Omental fat pad (tissue), 4 donors: Measurements from ENCODE around the gene BCL2L15. TPM values are rescaled to one million over a fixed set of nuclear protein-coding genes. Genes with fewer than 3 reads are reported as not detected.
"Not testable (repeated sequence)": the region's sequence is repeated elsewhere in the genome, so short reads cannot be mapped to it uniquely, and the experiment has no call there.

ENCODE experiments used
- ATAC-seq: fragments of 150-250 bp; one replicate; pipeline ENCODE4 v1.9.1; 2016; ENCODE audit warnings: mild to moderate bottlenecking, moderate library complexity; ENCODE audit not compliant: low FRiP score
- DNase-seq: peaks from one replicate; pipeline ENCODE4 v3.0.0-alpha.2; 2019; ENCODE audit warnings: low spot score
- total RNA-seq, 4 donors: library from RNA; depleted of rRNA; stranded (reverse); fragments of >200 nt; gene quantifications; one replicate each; pipeline ENCODE4 v1.1.0, GENCODE V29; 2016
- TF ChIP-seq, protein P1 (sequence below), 3 donors: fragments of 450-650 bp; IDR thresholded peaks; one replicate each; pipeline ENCODE4 v1.5.1; 2016 to 2017; ENCODE audit warnings: antibody characterized with exemption in 3 of 3, mild to moderate bottlenecking in 3 of 3, moderate library complexity in 2 of 3

The BCL2L15 gene
- total RNA-seq, 4 donors from 2014 or later: 0.19 to 0.63 (median 0.37) TPM

DNA sequence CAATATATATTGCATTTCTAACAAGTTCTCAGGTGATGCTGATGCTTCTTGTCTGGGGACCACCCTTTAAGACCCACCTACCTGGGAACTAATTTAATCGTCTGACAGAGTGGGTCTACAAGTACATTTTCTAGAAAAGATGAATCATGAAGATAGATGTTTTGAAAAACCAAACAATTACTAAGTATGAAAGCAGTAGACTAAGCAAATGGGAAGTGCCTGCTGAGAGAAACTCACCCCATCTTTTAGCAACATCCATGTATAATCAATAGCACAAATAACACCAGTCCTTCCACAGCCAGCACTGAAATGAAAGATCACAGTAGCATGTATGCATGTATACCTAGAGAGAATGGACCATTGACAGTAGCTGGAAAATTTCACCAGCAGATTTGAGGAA is 33.1 kb downstream of the BCL2L15 start:
- TF ChIP-seq, protein P1, sequence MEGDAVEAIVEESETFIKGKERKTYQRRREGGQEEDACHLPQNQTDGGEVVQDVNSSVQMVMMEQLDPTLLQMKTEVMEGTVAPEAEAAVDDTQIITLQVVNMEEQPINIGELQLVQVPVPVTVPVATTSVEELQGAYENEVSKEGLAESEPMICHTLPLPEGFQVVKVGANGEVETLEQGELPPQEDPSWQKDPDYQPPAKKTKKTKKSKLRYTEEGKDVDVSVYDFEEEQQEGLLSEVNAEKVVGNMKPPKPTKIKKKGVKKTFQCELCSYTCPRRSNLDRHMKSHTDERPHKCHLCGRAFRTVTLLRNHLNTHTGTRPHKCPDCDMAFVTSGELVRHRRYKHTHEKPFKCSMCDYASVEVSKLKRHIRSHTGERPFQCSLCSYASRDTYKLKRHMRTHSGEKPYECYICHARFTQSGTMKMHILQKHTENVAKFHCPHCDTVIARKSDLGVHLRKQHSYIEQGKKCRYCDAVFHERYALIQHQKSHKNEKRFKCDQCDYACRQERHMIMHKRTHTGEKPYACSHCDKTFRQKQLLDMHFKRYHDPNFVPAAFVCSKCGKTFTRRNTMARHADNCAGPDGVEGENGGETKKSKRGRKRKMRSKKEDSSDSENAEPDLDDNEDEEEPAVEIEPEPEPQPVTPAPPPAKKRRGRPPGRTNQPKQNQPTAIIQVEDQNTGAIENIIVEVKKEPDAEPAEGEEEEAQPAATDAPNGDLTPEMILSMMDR (IDR thresholded peaks at IDR 0.05): no peak
- no peak for DNase-seq
- ATAC-seq: no peak

DNA sequence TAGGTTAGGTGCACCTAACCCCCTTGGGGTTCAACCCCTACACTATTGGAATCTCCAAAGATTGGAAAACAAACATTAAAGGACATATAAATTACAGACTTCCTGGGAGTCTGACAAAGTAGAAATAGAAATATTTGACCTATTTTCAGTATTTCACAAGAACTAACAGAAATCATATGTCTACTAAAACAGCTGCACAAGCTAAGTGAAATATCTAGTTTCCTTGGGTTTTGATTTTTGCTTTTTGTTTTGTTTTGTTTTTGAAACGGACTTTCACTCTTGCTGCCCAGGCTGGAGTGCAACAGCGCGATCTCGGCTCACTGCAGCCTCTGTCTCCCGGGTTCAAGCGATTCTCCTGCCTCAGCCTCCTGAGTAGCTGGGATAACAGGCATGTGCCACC is 34.7 kb downstream of the BCL2L15 start:
- not testable (repeated sequence) for ATAC-seq, DNase-seq

DNA sequence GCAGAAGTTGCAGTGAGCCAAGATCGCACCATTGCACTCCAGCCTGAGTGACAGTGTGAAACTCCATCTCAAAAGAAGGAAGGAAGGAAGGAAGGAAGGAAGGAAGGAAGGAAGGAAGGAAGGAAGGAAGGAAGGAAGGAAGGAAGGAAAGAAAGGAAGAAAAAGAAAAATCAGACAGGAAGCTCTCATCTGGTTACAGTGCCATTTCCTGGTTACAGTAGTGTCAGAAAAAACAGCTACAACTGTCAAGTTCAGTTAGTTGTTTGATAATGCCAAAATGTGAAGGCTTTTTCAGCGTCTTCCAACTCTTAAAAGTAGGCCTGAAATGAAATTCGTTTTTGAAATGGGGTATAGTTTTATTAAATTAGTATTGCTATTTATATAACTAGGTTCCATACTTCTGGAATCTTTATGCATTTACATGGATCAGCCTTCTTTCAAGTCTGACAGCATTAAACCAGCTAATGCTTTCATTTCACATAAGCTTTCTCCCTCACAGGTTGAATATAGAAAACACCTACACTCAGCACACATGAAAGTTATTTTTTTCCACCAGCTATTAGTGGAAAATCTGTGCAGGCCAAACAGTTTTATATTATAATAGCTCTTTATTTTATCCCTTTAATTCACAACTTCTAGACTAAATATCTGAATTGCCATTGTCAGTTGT is 37.1 kb downstream of the BCL2L15 start:
- DNase-seq (no peak), ATAC-seq (no peak)
- TF ChIP-seq, protein P1 (IDR thresholded peaks at IDR 0.05): no peak

DNA sequence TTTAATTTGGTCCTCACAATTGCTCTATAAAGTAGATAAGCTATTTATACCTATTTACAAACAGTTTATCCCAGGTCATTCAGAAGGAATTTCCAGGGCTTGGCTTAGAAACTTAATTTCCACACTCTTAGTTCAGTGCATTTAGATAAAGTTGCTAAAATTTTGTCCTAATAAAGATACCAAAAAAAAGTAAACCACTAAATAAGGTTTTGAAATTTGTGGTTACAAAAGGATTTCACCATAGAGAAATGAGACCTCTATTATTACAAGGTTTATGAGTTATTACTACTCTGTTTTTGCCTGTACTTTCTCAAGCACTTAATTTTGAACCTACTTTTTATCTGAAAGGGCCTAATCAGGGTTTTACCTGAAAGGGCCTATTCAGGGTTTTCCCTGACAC is 38.3 kb downstream of the BCL2L15 start:
- no peak for ATAC-seq

DNA sequence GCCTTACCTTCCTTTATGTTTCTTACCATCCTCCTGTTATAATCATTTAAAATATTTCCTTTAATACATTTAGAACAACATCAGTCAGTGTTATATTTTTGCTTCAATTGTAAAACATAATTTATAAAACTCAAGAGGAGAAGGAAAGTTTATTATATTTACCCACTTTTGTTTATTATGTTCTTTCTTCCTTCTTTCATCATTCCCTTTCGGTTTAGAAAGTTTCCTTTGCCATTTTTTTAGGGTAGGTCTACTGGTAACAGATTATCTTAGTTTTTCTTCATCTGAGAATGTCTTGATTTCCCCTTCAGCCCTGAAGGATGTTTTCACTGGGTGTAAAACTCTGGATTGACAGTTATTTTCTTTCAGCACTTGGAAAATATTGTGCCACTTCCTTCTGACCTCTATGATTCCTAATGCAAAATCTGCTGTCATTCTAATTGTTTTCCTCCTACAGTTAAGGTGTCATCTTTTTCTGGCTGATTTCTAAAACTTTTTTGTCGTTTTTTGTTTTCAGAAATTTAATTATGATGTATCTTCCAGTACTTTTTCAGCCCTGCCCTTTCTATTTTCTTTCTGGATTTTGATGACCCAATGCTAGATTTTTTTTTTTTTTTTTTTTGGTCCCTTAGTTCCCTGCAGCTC is 40.9 kb downstream of the BCL2L15 start:
- DNase-seq (no peak), ATAC-seq (no peak)
- TF ChIP-seq, protein P1 (IDR thresholded peaks at IDR 0.05): no peak

More for the DNA sequence above, 38.3 kb downstream of the BCL2L15 start:
- no peak for DNase-seq
- TF ChIP-seq, protein P1 (IDR thresholded peaks at IDR 0.05): no peak

DNA sequence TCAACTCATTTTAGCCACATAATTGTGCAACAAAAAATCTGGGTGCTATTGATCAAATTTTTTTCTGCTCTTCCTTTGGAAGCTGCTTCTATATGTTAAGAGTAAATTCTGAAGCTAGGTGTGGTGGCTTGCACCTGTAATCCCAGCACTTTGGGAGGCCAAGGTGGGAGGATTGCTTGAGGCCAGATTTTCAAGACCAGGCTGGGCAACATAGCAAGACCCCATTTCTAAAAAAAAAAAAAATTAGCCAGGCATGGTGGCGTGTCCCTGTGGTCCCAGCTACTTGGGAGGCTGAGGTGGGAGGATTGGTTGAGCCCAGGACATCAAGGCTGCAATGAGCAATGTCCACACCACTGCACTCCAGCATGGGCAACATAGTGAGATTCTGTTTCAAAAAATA is 50.8 kb downstream of the BCL2L15 start:
- TF ChIP-seq, protein P1 (IDR thresholded peaks at IDR 0.05): no peak
- DNase-seq (no peak), ATAC-seq (no peak)

DNA sequence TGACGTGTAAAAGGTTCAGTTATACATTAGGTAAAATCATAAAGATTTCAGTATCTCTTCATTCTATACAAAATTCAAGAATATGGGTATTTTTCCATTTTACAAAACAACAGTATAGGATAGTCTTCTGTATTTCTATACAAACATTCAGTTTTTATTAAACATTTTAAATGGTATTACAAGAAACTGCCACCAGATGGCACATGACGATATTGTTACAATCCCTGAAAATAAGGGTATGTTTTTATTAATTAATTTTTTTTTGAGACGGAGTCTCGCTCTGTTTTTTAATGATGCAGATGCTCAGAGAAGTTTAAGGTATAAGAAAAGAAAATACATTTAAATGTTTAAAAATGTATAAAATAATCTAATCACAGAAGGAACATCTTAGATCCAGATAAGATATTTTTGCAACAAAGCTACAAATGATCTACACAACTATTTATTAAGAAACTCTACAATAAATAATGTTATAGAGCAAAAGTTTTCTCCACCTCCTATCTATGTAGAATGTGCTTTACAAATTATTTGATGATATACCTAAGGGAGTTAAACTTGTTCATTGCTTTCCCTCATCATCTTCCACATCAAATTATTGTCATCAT is 51.6 kb downstream of the BCL2L15 start:
- ATAC-seq: no peak
- TF ChIP-seq, protein P1 (IDR thresholded peaks at IDR 0.05): no peak

More for the DNA sequence above, 51.6 kb downstream of the BCL2L15 start:
- no peak for DNase-seq
